ENCODE measurements around the gene SCAF1.
A peak's percentile ranks its signal among the peaks of the same experiment; 100 is the strongest.

SCAF1 gene, protein sequence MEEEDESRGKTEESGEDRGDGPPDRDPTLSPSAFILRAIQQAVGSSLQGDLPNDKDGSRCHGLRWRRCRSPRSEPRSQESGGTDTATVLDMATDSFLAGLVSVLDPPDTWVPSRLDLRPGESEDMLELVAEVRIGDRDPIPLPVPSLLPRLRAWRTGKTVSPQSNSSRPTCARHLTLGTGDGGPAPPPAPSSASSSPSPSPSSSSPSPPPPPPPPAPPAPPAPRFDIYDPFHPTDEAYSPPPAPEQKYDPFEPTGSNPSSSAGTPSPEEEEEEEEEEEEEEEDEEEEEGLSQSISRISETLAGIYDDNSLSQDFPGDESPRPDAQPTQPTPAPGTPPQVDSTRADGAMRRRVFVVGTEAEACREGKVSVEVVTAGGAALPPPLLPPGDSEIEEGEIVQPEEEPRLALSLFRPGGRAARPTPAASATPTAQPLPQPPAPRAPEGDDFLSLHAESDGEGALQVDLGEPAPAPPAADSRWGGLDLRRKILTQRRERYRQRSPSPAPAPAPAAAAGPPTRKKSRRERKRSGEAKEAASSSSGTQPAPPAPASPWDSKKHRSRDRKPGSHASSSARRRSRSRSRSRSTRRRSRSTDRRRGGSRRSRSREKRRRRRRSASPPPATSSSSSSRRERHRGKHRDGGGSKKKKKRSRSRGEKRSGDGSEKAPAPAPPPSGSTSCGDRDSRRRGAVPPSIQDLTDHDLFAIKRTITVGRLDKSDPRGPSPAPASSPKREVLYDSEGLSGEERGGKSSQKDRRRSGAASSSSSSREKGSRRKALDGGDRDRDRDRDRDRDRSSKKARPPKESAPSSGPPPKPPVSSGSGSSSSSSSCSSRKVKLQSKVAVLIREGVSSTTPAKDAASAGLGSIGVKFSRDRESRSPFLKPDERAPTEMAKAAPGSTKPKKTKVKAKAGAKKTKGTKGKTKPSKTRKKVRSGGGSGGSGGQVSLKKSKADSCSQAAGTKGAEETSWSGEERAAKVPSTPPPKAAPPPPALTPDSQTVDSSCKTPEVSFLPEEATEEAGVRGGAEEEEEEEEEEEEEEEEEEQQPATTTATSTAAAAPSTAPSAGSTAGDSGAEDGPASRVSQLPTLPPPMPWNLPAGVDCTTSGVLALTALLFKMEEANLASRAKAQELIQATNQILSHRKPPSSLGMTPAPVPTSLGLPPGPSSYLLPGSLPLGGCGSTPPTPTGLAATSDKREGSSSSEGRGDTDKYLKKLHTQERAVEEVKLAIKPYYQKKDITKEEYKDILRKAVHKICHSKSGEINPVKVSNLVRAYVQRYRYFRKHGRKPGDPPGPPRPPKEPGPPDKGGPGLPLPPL

DNA sequence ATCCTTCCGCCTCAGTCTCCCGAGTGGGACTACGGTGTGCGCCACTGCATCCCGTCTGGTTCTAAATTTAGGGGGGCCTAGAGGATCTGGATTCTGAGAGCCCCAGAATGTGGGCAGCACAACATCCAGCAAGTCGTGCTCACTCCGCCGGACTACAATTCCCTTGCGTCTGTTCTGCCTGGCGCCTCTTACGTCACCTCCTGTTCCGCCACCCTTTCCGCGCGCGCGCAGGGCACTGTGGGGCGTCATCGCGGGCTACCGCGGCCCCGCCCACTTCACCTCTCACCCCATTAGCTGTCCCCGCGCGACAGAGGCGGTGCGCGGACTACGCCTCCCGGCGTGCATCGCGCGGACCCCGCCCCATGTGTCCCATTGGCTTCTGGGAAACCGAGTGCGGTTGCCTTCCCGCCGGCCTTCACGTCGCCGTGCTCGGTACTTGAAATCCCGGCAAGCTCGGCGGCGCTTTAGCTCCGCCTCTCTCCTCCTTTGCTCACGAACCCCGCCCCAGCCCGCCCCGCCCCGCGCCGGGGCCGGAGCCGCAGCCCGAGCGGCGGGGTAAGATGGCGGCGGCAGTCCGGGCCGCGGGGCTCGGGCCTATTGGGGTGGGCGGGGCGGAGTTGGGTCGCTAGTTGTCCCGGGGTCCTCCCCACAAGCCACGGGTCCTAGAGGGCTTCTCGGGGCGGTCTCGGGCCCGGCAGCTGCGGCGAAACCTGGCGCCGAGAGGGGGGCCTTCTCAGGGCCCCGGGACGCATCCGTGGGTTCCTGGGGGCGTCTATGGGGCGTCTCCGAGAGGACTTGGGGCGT lies at the start of gene SCAF1:
Gene SCAF1 (plus strand): TSS at position 522 of the 804 bp plus-strand sequence. CDS start 2,818 bp downstream, outside the sequence.
- DNase-seq = peak; percentile 99

DNA sequence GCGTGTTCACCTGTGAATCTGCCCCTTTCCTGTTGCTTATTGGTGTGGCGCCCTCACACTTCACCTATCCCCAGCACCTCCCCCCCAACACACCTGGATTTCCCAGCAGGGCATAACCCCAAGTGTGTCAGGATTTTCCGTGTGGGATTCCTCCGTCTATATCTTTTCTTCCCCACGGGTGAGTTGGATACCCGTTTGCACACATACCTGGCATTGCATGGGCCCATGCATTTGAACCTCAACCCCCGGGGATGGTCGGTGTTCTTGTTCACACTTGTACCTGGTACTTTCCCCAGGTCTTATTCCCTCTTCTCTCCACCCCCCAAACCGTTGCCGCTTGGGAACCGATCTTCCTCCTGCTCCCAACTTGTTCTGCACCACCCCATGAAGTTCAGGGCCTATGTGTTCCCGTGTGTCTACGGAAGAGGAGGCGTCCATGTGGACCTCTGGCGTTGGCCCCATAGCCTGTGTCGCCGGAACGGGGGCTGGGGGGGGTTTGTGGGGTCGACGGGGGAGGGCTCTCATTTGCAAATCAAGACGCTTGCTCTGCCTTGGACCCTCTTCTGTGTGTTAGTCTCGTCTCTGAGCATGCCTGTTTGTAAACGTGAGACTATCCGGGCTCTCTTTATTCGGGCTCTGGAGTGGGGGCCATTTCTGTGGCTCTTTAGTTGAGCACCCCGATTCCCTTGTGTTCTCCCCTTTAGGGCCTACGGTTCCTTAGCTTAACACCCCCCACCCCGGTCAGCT lies 49.4 kb upstream of the SCAF1 start:
- DNase-seq = peak; percentile 67

DNA sequence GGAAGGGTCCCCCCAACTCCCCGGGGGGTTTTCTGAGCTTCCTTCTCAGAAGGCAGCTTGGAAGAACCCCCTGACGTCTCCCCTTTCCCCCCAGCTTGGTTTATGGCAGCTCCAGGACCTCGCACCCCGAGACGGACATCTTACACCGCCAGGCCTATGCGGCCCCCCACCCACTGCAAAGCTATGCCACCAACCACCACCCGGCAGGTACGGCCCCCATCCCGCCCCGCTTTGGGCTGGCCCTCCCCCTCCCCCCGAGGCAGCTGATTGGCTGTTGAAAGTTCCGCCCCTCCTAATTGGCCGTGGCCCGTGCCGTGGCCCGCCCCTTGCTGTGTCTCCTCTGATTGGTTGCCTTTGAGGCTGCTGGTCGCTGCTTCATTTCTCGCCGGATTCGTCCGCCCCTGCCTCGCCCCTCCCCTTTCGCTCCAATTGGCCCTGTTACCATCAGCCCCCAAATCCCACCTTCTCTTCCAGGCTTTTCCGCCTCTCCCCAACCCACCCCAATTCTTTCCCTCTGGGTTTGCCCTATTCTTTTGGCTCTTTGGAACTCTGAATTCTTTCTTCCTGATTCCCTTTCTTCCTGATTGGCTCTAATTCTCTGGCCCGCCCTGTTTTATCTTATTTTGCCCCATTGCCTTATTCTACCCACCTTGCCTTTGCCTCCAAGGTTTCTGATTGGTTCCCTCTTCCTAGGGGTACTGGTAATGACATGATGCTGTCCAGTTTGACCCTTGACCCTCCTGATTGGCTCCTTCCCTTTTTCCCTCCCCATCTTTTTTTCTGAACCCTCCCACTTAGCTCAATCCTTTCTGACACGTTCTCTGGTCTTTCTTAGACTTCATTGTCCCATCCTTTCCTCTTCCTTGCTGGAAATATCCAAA lies 48.5 kb upstream of the SCAF1 start:
- peak; percentile 95 for DNase-seq

DNA sequence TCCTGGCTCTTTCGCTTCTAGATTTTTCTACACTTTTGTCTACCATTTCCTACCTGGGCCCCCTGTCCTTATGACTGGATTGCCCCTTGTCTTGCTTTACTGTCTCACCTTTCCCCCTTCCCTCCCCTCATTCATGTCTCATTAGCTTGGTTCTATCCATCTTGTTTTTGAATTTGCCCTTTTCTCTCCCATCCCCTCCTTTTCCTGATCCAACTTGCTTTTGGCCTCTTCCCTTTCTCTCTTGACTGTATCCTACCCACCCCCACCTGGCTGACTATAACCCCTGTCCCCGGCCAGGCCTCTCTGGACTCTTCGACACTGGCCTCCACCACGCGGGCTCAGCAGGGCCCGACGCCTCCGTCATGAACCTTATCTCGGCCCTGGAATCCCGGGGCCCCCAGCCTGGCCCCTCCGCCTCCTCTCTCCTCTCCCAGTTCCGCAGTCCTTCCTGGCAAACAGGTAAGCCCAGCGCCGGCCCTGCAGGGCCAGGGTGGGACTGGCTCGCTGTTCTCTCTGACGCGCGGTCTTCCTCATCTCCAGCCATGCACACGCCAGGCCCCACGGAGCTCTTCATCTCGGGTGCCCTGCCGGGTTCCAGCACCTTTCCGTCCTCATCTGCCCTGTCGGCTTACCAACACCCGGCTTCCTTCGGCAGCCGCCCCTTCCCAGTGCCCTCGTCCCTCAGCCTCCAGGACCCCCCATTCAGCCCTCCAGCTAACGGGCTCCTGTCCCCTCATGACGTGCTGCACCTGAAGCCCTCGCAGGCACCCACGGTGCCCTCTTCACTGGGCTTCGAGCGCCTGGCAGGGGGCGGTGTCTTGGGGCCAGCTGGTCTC lies 47.6 kb upstream of the SCAF1 start:
- DNase-seq = no peak

DNA sequence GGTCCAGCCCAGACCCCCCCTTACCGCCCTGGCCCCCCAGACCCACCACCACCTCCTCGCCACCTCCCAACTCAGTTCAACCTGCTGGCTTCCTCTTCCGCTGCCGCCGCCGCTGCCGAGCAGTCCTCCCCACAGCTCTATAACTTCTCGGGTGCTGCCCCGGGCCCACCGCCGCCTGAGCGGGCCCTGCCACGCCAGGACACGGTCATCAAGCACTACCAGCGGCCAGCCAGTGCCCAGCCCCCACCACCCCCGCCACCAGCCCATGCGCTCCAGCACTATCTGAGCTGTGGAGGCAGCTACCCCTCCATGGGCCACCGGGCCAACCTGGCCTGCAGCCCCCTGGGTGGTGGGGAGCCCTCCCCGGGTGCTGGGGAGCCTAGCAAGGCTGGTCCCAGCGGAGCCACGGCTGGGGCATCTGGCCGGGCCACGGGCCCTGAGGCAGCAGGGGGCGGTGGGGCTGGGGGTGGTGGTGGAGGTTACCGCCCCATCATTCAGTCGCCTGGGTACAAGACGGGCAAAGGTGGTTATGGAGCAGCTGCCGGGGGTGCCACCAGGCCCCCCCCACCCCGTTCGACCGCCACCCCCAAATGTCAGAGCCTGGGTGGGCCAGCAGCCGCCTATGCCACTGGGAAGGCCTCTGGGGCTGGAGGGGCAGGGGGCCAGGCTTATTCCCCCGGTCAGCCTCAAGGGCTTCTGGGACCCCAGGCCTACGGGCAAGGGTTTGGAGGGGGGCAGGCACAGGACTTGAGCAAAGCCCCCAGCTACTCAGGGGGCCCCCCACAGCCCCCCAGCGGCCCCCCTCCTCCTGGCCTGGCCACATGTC lies 46.8 kb upstream of the SCAF1 start:
- no peak for DNase-seq

DNA sequence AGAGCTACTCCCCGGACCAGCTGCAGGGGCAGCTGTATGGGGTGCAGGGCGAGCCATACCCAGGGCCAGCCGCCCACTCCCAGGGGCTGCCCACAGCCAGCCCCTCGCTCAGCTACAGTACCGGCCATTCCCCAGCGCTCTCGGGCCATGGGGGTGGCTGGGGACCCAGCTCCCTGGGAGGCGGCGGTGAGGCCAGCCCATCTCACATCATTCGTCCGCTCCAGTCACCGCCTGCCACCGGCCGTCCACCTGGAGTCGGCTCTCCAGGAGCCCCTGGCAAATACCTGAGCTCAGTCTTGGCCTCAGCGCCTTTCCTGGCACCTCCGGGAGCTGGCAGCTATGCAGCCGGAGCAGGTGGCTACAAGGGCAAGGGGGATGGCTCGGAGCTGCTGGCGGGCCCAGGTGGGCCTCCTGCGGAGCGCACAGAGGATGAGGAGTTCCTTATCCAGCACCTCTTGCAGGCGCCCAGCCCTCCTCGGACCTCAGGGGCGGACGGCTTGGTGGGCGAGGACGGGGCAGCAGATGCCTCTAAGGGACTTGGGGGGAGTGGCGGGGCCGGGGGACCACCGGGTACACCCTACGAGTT lies 46.1 kb upstream of the SCAF1 start:
- DNase-seq = no peak

DNA sequence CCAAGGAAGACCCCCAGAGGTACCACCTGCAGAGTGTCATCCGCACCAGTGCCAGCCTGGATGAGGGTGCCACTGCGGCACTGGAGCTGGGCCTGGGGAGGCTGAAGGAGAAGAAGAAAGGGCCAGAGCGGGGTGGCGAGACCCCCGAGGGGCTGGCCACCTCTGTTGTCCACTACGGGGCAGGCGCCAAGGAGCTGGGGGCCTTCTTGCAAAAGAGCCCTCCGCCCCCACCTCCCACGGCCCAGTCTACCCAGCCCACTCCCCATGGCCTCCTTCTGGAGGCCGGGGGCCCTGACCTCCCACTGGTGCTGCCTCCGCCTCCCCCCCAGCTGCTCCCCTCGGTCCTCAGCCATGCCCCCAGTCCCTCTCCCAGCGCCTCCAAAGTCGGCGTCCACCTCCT lies 45.6 kb upstream of the SCAF1 start:
- DNase-seq = no peak

DNA sequence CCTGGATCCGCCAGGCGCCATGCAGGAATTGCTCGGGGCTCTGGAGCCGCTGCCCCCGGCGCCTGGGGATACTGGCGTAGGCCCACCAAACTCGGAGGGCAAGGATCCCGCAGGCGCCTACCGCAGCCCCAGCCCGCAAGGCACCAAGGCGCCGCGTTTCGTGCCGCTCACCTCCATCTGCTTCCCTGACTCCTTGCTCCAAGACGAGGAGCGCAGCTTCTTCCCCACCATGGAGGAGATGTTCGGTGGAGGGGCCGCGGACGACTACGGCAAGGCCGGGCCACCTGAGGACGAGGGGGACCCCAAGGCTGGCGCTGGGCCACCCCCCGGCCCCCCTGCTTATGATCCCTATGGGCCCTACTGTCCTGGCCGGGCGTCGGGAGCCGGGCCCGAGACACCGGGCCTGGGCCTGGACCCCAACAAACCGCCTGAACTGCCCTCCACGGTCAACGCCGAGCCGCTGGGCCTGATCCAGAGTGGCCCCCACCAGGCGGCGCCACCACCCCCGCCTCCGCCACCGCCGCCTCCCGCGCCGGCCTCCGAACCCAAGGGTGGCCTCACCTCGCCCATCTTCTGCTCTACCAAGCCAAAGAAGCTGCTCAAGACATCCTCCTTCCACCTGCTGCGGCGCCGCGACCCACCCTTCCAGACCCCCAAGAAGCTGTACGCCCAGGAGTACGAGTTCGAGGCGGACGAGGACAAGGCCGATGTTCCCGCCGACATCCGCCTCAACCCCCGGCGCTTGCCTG lies 44.9 kb upstream of the SCAF1 start:
- no peak for DNase-seq

DNA sequence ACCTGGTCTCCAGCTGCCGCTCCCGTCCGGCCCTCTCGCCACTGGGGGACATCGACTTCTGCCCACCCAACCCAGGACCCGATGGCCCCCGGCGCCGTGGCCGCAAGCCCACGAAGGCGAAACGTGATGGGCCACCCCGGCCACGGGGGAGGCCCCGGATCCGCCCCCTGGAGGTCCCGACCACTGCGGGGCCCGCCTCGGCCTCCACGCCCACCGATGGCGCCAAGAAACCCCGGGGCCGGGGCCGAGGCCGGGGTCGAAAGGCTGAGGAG lies 44.4 kb upstream of the SCAF1 start:
- DNase-seq = no peak

DNA sequence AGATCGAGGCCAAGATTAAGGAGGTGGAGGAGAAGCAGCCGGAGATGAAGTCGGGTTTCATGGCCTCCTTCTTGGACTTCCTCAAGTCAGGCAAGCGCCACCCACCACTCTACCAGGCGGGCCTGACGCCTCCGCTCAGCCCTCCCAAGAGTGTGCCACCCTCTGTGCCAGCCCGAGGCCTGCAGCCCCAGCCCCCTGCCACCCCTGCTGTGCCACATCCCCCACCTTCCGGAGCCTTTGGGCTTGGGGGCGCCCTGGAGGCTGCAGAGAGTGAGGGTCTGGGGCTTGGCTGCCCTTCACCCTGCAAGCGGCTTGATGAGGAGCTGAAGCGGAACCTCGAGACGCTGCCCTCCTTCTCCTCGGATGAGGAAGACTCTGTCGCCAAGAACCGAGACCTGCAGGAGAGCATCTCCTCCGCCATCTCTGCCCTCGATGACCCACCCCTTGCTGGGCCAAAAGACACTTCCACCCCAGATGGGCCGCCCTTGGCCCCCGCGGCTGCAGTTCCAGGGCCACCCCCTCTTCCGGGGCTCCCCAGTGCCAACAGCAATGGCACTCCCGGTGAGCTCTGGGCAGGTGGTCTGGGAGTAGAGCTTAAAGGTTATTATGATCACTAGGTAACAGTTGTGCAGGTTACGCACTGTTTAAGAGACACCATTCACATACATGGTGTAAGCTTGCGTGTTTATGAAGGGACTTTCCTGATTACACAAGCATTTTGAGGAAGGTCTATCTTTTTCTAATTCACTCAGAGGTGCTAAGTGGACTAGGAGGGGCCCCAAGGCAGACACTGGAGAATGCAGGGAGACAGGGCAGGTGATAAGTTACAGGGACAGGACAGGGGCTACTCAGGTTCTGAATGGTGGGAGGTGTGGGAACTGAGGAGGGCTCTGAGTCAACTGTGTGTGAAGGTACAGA lies 42.4 kb upstream of the SCAF1 start:
- DNase-seq = no peak

DNA sequence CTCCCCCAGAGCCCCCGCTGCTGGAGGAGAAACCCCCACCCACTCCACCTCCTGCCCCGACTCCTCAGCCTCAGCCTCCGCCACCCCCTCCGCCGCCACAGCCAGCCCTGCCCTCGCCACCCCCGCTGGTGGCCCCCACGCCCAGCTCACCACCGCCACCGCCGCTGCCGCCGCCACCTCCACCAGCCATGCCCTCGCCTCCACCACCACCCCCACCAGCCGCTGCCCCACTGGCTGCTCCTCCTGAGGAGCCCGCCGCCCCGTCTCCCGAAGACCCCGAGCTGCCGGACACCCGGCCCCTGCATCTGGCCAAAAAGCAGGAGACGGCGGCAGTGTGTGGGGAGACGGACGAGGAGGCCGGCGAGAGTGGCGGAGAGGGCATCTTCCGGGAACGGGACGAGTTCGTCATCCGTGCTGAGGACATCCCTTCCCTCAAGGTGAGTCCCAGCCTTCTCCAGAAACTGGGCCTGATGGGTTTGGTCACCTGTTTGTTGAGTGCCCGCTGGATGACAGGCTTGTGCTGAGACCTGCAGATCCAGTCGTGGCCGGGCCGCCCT lies 40.4 kb upstream of the SCAF1 start:
- DNase-seq = no peak

DNA sequence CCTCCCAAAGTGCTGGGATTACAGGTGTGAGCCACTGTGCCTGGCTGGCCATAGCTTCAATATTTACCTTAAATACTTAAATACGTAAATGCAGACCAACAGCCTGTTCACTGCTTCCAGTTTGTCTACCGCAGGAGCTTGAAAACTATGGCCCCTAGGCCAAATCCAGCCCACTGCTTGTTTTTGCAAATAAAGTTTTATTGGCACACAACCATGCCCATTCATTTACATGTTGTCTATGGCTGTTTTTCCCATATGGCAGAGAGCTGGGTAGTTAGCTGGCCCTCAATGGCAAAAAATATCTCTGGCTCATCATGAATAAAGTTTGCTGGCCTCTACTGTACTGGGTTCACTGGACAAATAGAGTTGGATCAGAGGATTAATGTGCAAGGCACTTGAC lies 39.2 kb upstream of the SCAF1 start:
- no peak for DNase-seq

DNA sequence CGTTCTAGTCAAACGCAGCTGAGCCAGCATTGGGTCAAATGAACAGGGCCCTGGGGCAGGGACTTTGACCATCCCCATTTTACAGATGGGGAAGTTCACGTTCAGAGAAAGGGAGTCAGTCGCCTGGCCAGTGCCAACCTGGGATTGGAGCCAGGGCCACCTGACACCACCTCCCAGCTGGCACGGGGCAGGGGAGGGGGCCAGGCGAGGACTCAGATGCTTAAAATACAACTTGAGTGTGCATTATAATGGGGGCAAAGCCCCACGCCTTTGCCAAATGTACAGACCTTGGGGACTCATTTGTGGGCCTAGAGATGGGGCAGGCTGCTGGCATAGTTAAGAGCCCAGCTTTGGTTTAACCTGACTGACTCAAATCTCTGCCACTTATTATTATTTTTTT lies 36.4 kb upstream of the SCAF1 start:
- no peak for DNase-seq

DNA sequence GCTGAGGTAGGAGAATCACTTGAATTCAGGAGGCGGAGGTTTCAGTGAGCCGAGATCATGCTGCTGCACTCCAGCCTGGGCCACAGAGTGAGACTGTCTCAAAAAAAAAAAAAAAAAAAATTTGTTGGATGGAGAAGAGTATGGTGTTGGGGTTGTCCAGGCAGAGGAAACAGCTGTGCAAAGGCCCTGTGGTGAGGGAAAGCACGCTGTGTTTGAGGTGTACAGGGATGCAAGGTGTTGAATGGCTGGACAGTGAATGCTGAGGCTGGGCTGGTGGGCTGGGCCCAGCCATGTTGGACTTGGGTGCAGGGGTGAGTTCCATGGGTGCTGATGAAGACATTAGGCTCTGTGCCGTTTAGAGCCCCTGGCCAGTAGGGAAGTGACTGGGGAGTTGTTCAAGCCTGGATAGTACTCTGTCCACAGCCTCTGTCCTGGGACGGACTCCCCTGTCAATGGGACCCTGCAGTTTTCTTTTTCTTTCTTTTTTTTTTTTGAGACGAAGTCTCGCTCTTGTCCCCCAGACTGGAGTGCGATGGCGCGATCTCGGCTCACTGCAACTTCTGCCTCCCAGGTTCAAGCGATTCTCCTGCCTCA lies 32.4 kb upstream of the SCAF1 start:
- DNase-seq = no peak

DNA sequence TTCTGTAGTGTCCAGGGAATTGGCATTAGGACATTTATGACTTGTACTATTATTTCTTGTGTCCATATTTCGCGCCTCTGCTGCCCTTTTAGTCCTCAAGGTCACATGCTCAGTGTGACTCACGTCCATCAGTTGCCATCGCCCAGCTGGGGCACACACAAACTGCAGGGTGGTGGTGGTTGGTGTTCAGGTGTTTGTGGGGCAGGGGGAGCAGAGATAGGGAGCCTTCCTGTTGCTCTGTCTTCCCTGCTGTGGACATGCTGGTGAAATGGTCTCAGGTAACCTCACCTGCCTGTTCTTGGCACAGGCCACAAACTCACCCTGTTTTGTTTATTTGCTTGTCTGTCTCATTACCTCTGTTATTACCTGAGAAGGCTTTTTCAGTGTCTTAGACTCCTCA lies 28.6 kb upstream of the SCAF1 start:
- no peak for DNase-seq
